DOHH2 (cell line): ENCODE measurements around the gene RBM20.
"Not testable (repeated sequence)": the region's sequence is repeated elsewhere in the genome, so short reads cannot be mapped to it uniquely, and the experiment has no call there.

Source experiments
- H3F3A ChIP-seq: fragments of 200-600 bp; sonication (generic), shearing (Covaris generic); 2 replicates; pipeline ENCODE4 v1.6.0; 2016; ENCODE audit warnings: antibody characterized with exemption, mild to moderate bottlenecking; ENCODE audit not compliant: control insufficient read depth, insufficient read depth
- H3K27ac ChIP-seq: fragments of 200-600 bp; sonication (generic); 2 replicates; pipeline ENCODE4 v1.5.1; 2014; ENCODE audit warnings: low read depth, mild to moderate bottlenecking, low read length, moderate library complexity
- H3K27me3 ChIP-seq: fragments of 200-600 bp; sonication (generic); 2 replicates; pipeline ENCODE4 v1.6.1; 2014; ENCODE audit warnings: mild to moderate bottlenecking, low read length, mixed read lengths; ENCODE audit not compliant: control insufficient read depth
- H3K36me3 ChIP-seq: fragments of 200-600 bp; sonication (generic); 2 replicates; pipeline ENCODE4 v1.6.1; 2014; ENCODE audit warnings: mild to moderate bottlenecking, low read length, moderate library complexity, mixed read lengths; ENCODE audit not compliant: control insufficient read depth
- H3K4me1 ChIP-seq: fragments of 200-600 bp; sonication (generic); 2 replicates; pipeline ENCODE4 v1.6.1; 2014; ENCODE audit warnings: mild to moderate bottlenecking, low read length, mixed read lengths; ENCODE audit not compliant: control insufficient read depth
- H3K4me2 ChIP-seq: fragments of 200-600 bp; sonication (generic); 2 replicates; pipeline ENCODE4 v1.6.0; 2014; ENCODE audit warnings: mild to moderate bottlenecking, low read length, moderate library complexity
- H3K4me3 ChIP-seq: fragments of 200-600 bp; sonication (generic); 2 replicates; pipeline ENCODE4 v1.5.1; 2014; ENCODE audit warnings: mild to moderate bottlenecking, low read length, mixed read lengths
- H3K79me2 ChIP-seq: fragments of 200-600 bp; sonication (generic); 2 replicates; pipeline ENCODE4 v1.6.1; 2014; ENCODE audit warnings: mild to moderate bottlenecking, low read length, mixed read lengths; ENCODE audit not compliant: control insufficient read depth
- H3K9me2 ChIP-seq: fragments of 200-600 bp; sonication (generic); replicated peaks from 2 replicates; pipeline ENCODE4 v1.6.1; 2014; ENCODE audit warnings: mild to moderate bottlenecking, low read length, mixed read lengths; ENCODE audit not compliant: control insufficient read depth
- H3K9me3 ChIP-seq: fragments of 200-600 bp; sonication (generic); 2 replicates; pipeline ENCODE4 v1.6.1; 2014; ENCODE audit warnings: antibody characterized with exemption, low read length, mixed read lengths; ENCODE audit not compliant: control insufficient read depth, insufficient read depth
- H4K20me1 ChIP-seq: fragments of 200-600 bp; sonication (generic); 2 replicates; pipeline ENCODE4 v1.6.0; 2014; ENCODE audit warnings: low read depth, mild to moderate bottlenecking, antibody characterized with exemption, low read length, moderate library complexity; ENCODE audit not compliant: control insufficient read depth, insufficient read depth
- EZH2phosphoT487 ChIP-seq: fragments of 200-600 bp; sonication (generic); IDR thresholded peaks from 2 replicates; pipeline ENCODE4 v1.6.1; 2017; ENCODE audit warnings: borderline replicate concordance, mild to moderate bottlenecking, antibody characterized with exemption, low read length, moderate library complexity, mixed read lengths
- TF ChIP-seq, protein P1 (sequence below): fragments of 200-600 bp; sonication (generic); IDR thresholded peaks from one replicate; pipeline ENCODE4 v1.5.1; 2014; ENCODE audit warnings: antibody characterized with exemption, mild to moderate bottlenecking, low read depth, low read length; ENCODE audit not compliant: poor library complexity, severe bottlenecking

The RBM20 gene

DNA sequence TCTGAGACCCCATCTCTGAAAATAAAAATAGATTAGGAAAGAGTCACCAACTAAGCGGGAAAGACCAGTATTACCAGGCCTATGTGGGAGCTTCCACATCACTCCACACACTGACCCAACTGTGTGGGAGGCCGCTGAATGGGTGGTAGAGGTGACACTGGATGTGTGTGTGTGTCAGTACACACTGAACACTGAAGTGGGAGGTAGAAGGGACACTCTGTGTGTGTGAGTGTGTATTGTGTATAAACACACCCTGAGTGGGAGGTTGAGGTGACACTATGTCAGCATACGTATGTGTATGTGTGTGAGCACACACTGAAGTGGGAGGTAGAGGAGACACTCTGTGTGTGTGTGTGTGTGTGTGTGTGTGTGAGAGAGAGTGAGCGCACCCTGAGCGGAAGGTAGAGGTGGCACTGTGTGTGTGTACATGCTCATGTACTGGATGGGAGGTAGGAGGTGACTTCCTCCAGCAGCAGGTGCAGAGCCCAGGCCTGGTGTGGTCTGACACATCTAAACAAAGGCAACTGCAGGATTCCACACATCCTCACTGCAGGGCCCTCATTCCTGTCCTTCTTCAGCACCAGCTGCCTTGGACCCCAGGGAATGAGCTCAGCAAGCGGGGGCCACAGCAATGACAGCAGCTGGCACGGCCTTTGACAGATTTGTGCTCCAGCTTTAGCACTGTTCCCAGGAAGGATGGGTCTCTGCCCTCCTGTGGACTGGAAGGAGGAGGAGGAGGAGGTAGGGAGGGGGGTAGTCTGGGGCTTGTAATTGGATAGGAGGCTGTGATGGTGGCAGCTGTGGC is 26.5 kb upstream of the RBM20 start:
- peaks cover 17% of the 10 kb centered on the region for H3K4me1 ChIP-seq
- no peaks in the 10 kb centered on the region for H3K9me3 ChIP-seq
- no peak overlapping the region for H3K4me2 ChIP-seq
- no peaks in the 10 kb centered on the region for H3K79me2 ChIP-seq
- no peak overlapping the region for H3K4me3 ChIP-seq
- no peak overlapping the region for H3K27ac ChIP-seq
- H3K27me3 ChIP-seq, result no peaks in the 10 kb centered on the region
- no peaks in the 10 kb centered on the region for H4K20me1 ChIP-seq
- no peaks in the 10 kb centered on the region for H3F3A ChIP-seq
- H3K9me2 ChIP-seq, result no peaks in the 10 kb centered on the region
- no peaks in the 10 kb centered on the region for H3K36me3 ChIP-seq
- no peak for TF ChIP-seq EZH2phosphoT487

DNA sequence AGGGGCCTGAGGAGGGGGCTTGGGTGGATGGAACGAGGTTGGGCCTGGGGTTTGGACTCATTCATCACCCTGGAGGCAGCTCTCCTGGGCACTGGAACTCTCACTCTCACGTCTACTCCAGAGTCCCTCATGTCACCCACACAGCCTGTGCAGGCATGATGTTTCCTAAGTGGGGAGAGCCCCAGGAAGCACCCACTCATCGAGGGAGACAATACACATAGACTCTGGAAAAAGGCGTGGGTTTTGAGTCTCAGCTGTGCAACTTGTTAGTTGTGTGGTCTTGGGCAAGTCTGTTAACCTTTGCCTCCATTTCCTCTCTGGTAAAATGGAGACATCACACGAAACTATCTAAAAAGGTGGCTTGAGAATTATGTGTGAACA is 25.9 kb upstream of the RBM20 start:
- TF ChIP-seq EZH2phosphoT487, result no peak
- Histone ChIP-seq H3K4me1 (peaks cover 11% of the 10 kb centered on the region), H4K20me1 (no peaks in the 10 kb centered on the region), H3K4me2 (no peak overlapping the region), H3K9me2 (no peaks in the 10 kb centered on the region), H3F3A (no peaks in the 10 kb centered on the region), H3K79me2 (no peaks in the 10 kb centered on the region), H3K9me3 (no peaks in the 10 kb centered on the region), H3K27me3 (no peaks in the 10 kb centered on the region), H3K4me3 (no peak overlapping the region), H3K36me3 (no peaks in the 10 kb centered on the region), H3K27ac (no peak overlapping the region)

DNA sequence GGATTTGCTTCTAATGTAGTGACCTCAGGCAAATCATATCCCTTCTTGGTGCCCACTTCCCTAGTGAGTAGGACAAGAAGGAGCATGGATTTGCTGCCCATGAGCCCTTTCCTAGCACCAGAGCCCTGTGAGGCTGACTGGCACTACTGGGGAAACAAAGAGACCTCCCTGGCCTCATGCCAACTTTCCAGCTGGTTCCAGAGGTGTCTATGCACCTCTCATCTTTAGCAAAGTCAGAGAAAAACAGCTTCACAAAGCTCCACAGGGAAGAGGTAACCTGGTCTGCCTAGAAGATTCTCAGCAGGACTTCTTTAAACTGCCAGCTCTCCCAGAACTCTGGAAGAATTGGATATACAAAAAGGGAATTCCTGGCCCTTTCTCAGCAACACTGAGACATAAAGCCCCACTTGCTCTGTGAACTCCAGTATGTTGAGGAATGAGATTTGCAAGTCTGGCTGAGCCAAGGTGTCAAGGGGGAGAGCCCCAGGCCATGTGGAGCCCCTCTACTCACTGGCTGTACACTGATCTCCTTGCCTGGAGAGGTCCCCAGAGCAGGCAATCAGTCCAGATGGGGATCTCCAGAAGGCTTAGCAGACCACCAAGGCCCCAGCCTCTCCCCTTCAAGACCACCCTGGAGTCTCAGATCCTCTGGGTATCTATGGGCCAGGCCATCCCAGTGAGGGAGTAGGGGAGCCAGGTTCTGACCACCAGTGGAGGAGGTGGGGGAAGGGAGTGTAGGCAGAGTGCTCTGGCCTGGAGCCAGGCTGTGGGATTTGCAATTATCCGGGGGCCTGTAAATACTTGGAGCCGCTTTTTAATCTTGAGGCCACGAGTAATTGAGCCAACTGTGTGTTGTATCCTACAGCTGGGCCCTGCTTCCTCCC is 24.4 kb upstream of the RBM20 start:
- H3K4me1 ChIP-seq, result no peaks in the 10 kb centered on the region
- no peaks in the 10 kb centered on the region for H3K27me3 ChIP-seq
- no peaks in the 10 kb centered on the region for H3F3A ChIP-seq
- no peak overlapping the region for H3K27ac ChIP-seq
- no peaks in the 10 kb centered on the region for H3K9me3 ChIP-seq
- H3K4me3 ChIP-seq, result no peak overlapping the region
- TF ChIP-seq EZH2phosphoT487, result no peak
- TF ChIP-seq, protein P1, sequence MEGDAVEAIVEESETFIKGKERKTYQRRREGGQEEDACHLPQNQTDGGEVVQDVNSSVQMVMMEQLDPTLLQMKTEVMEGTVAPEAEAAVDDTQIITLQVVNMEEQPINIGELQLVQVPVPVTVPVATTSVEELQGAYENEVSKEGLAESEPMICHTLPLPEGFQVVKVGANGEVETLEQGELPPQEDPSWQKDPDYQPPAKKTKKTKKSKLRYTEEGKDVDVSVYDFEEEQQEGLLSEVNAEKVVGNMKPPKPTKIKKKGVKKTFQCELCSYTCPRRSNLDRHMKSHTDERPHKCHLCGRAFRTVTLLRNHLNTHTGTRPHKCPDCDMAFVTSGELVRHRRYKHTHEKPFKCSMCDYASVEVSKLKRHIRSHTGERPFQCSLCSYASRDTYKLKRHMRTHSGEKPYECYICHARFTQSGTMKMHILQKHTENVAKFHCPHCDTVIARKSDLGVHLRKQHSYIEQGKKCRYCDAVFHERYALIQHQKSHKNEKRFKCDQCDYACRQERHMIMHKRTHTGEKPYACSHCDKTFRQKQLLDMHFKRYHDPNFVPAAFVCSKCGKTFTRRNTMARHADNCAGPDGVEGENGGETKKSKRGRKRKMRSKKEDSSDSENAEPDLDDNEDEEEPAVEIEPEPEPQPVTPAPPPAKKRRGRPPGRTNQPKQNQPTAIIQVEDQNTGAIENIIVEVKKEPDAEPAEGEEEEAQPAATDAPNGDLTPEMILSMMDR, result no peak
- no peak overlapping the region for H3K4me2 ChIP-seq
- no peaks in the 10 kb centered on the region for H4K20me1 ChIP-seq
- no peaks in the 10 kb centered on the region for H3K36me3 ChIP-seq
- no peaks in the 10 kb centered on the region for H3K79me2 ChIP-seq
- no peaks in the 10 kb centered on the region for H3K9me2 ChIP-seq

DNA sequence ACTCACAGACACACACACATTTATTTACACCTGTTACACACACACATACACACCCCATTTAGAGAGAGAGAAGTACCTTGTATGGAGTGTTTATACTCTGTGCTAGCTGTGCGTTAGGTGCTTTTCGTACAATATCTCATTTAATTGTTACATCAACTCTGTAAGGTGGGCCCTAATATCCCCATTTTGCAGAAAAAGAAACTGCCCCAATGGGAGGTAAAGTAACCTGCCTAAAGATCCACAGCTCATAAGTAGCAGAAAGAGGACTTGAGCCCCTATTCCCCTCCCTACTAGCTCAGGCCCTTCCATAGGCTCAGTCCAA is 23.8 kb upstream of the RBM20 start:
- Histone ChIP-seq H3K4me1 (no peaks in the 10 kb centered on the region), H3K27ac (no peak overlapping the region), H3K36me3 (no peaks in the 10 kb centered on the region), H3K4me2 (no peak overlapping the region), H3K79me2 (no peaks in the 10 kb centered on the region), H3K4me3 (no peak overlapping the region), H3K27me3 (no peaks in the 10 kb centered on the region), H3K9me2 (no peaks in the 10 kb centered on the region), H3K9me3 (no peaks in the 10 kb centered on the region), H4K20me1 (no peaks in the 10 kb centered on the region), H3F3A (no peaks in the 10 kb centered on the region)
- TF ChIP-seq, protein P1, result no peak
- no peak for TF ChIP-seq EZH2phosphoT487

DNA sequence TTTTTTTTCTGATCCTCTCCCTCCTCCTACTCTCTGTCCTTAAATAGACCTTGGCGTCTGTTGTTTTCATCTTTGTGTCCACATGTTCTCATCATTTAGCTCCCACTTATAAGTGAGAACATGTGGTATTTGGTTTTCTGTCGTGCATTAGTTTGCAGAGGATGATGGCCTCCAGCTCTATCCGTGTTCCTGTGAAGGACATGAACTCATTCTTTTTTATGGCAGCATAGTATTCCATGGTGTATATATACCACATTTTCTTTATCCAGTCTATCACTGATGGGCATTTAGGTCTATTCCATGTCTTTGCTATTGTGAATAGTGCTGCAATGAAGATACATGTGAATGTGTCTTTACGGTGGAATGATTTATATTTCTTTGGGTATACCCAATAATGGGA is 20.8 kb upstream of the RBM20 start:
- H3K36me3 ChIP-seq, H3K27me3 ChIP-seq, H3K27ac ChIP-seq, H3K4me1 ChIP-seq, H3K9me2 ChIP-seq, H3K4me2 ChIP-seq, H3F3A ChIP-seq, H3K79me2 ChIP-seq, H3K4me3 ChIP-seq, H3K9me3 ChIP-seq, H4K20me1 ChIP-seq: not testable (repeated sequence)
